HG02981 (cell line): ENCODE results near the gene NOS3.

Source experiments
- ATAC-seq: cut with Tn5 transposase; IDR thresholded peaks from one replicate; pipeline ENCODE4 v1.9.1; 2021; ENCODE audit warnings: mild to moderate bottlenecking, moderate library complexity; ENCODE audit not compliant: unreplicated experiment

The NOS3 gene

GRCh38 chr7:151053751-151054150 is 62.9 kb downstream of the NOS3 start:
- ATAC-seq: no peak

- ATAC-seq: no peak
These were observed 65.5 kb downstream of the NOS3 start for GRCh38 chr7:151056283-151056665.

GRCh38 chr7:151056666-151057505 is 66.1 kb downstream of the NOS3 start:
- no peak for ATAC-seq

GRCh38 chr7:151057506-151057988 is 66.7 kb downstream of the NOS3 start, which contains the start of gene CDK5:
CDK5 (minus strand) TSS chr7:151057897; CDS start chr7:151057848, 49 bp downstream.
- ATAC-seq: peak; percentile 12

GRCh38 chr7:151057989-151058780 is 67.4 kb downstream of the NOS3 start:
- ATAC-seq: peak; percentile 90

GRCh38 chr7:151058781-151059366 is 68.1 kb downstream of the NOS3 start:
- no peak for ATAC-seq

- ATAC-seq: peak; percentile 26
These were observed 68.7 kb downstream of the NOS3 start, which contains the start of gene SLC4A2 for GRCh38 chr7:151059367-151060112. SLC4A2 (plus strand) TSS chr7:151059589; CDS start chr7:151061988, 2,399 bp downstream.

- ATAC-seq: no peak
These were observed 69.2 kb downstream of the NOS3 start for GRCh38 chr7:151060113-151060415.

- ATAC-seq: no peak
These were observed 69.8 kb downstream of the NOS3 start for GRCh38 chr7:151060416-151061212.

GRCh38 chr7:151061213-151062110 is 70.6 kb downstream of the NOS3 start:
- no peak for ATAC-seq

- no peak for ATAC-seq
These were observed 71.2 kb downstream of the NOS3 start for GRCh38 chr7:151062111-151062398.

GRCh38 chr7:151062399-151063211 is 71.8 kb downstream of the NOS3 start:
- no peak for ATAC-seq

- no peak for ATAC-seq
These were observed 72.4 kb downstream of the NOS3 start for GRCh38 chr7:151063212-151063561.
